Ishikawa (cell line): ENCODE data around the gene SLC25A42.

Source experiments
- CEBPB ChIP-seq: IDR thresholded peaks from 2 replicates; pipeline ENCODE4 v1.6.1; 2012
- CREB1 ChIP-seq: IDR thresholded peaks from 2 replicates; pipeline ENCODE4 v1.6.1; 2012; ENCODE audit warnings: low read depth
- EGR1 ChIP-seq: IDR thresholded peaks from 2 replicates; pipeline ENCODE4 v1.6.1; 2012
- EP300 ChIP-seq: IDR thresholded peaks from 2 replicates; pipeline ENCODE4 v1.6.1; 2012; ENCODE audit warnings: borderline replicate concordance
- FOXM1 ChIP-seq: IDR thresholded peaks from 2 replicates; pipeline ENCODE4 v1.6.1; 2012; ENCODE audit warnings: low read depth, borderline replicate concordance
- MAX ChIP-seq: IDR thresholded peaks from 2 replicates; pipeline ENCODE4 v1.6.1; 2012
- NFIC ChIP-seq: IDR thresholded peaks from 2 replicates; pipeline ENCODE4 v1.6.1; 2012
- RAD21 ChIP-seq: IDR thresholded peaks from 2 replicates; pipeline ENCODE4 v1.6.1; 2012; ENCODE audit warnings: low read depth
- REST ChIP-seq: IDR thresholded peaks from 2 replicates; pipeline ENCODE4 v1.6.1; 2012; ENCODE audit warnings: low read depth, mild to moderate bottlenecking
- TAF1 ChIP-seq: IDR thresholded peaks from 2 replicates; pipeline ENCODE4 v1.6.1; 2012; ENCODE audit warnings: low read depth, mild to moderate bottlenecking
- TCF12 ChIP-seq: IDR thresholded peaks from 2 replicates; pipeline ENCODE4 v1.6.1; 2012; ENCODE audit warnings: low read depth
- TEAD4 ChIP-seq: IDR thresholded peaks from 2 replicates; pipeline ENCODE4 v1.6.1; 2012
- USF1 ChIP-seq: IDR thresholded peaks from 2 replicates; pipeline ENCODE4 v1.6.1; 2012
- YY1 ChIP-seq: IDR thresholded peaks from 2 replicates; pipeline ENCODE4 v1.6.1; 2012; ENCODE audit warnings: low read depth
- ZBTB7A ChIP-seq: IDR thresholded peaks from 2 replicates; pipeline ENCODE4 v1.6.1; 2012; ENCODE audit warnings: low read depth

SLC25A42 gene

GRCh38 chr19:19079571-19079970, 15.8 kb downstream of the SLC25A42 start:
- TF ChIP-seq MAX (no peak), RAD21 (no peak), ZBTB7A (no peak), NFIC (no peak), REST (no peak), CEBPB (no peak), EGR1 (no peak), TCF12 (no peak), USF1 (no peak), CREB1 (no peak), YY1 (no peak), FOXM1 (no peak), TEAD4 (no peak), EP300 (no peak), TAF1 (no peak)

- TF ChIP-seq YY1 (no peak), ZBTB7A (no peak), TCF12 (no peak), EP300 (no peak), NFIC (no peak), USF1 (no peak), TEAD4 (no peak), EGR1 (no peak), MAX (no peak), RAD21 (no peak), REST (no peak), TAF1 (no peak), FOXM1 (no peak), CREB1 (no peak)
Observed at GRCh38 chr19:19081642-19082151, 17.9 kb downstream of the SLC25A42 start.

GRCh38 chr19:19083413-19084178, 19.8 kb downstream of the SLC25A42 start:
- TF ChIP-seq CEBPB (no peak), TEAD4 (no peak), YY1 (no peak), CREB1 (no peak), TAF1 (no peak), EP300 (no peak), REST (no peak), FOXM1 (no peak)

- no peak for TF ChIP-seq TCF12
- no peak for TF ChIP-seq TAF1
- TF ChIP-seq REST: no peak
- TF ChIP-seq RAD21: no peak
- no peak for TF ChIP-seq MAX
- no peak for TF ChIP-seq EP300
- TF ChIP-seq ZBTB7A: no peak
- no peak for TF ChIP-seq CREB1
- no peak for TF ChIP-seq USF1
- no peak for TF ChIP-seq TEAD4
- no peak for TF ChIP-seq YY1
- TF ChIP-seq CEBPB: no peak
- TF ChIP-seq EGR1: no peak
- no peak for TF ChIP-seq FOXM1
- no peak for TF ChIP-seq NFIC
Observed at GRCh38 chr19:19087676-19088075, 23.9 kb downstream of the SLC25A42 start.
